Astrocyte (in vitro differentiated cells and primary cell): ENCODE results near the gene TLNRD1. TPM values are rescaled to one million over a fixed set of nuclear protein-coding genes. Genes with fewer than 3 reads are reported as not detected.

Source experiments
- DNase-seq: peaks from one replicate; pipeline ENCODE4 v3.0.0-alpha.2; 2010; ENCODE audit warnings: low read depth
- FAIRE-seq: peaks from 2 replicates; lab custom pipeline; 2011; peaks lifted over from hg19 to GRCh38; lab: Jason Lieb, UNC
- H2AFZ ChIP-seq: 2 replicates; pipeline ENCODE4 v1.6.0; 2012; ENCODE audit warnings: low read depth, low read length, inconsistent platforms
- H3K27ac ChIP-seq: 2 replicates; pipeline ENCODE4 v1.5.1; 2011; ENCODE audit warnings: low read depth, low read length, inconsistent platforms
- H3K27me3 ChIP-seq: 2 replicates; pipeline ENCODE4 v1.6.0; 2011; ENCODE audit warnings: low read length, inconsistent platforms; ENCODE audit not compliant: insufficient read depth
- H3K36me3 ChIP-seq: 2 replicates; pipeline ENCODE4 v1.5.1; 2011; ENCODE audit warnings: low read length, inconsistent platforms; ENCODE audit not compliant: insufficient read depth
- H3K4me1 ChIP-seq: 2 replicates; pipeline ENCODE4 v1.5.1; 2011; ENCODE audit warnings: low read length, inconsistent platforms; ENCODE audit not compliant: insufficient read depth
- H3K4me2 ChIP-seq: 2 replicates; pipeline ENCODE4 v1.6.0; 2012; ENCODE audit warnings: low read length, inconsistent platforms
- H3K4me3 ChIP-seq: 2 replicates; pipeline ENCODE4 v1.5.1; 2011; ENCODE audit warnings: low read depth, mild to moderate bottlenecking, low read length, inconsistent platforms; ENCODE audit not compliant: insufficient read depth
- H3K79me2 ChIP-seq: 2 replicates; pipeline ENCODE4 v1.6.0; 2012; ENCODE audit warnings: mild to moderate bottlenecking, low read length, inconsistent platforms; ENCODE audit not compliant: insufficient read depth
- H3K9ac ChIP-seq: 2 replicates; pipeline ENCODE4 v1.6.0; 2012; ENCODE audit warnings: mild to moderate bottlenecking, low read length, inconsistent platforms
- H3K9me3 ChIP-seq: 2 replicates; pipeline ENCODE4 v1.5.1; 2012; ENCODE audit warnings: low read depth, mild to moderate bottlenecking, low read length, inconsistent platforms; ENCODE audit not compliant: insufficient read depth
- H4K20me1 ChIP-seq: 2 replicates; pipeline ENCODE4 v1.6.0; 2012; ENCODE audit warnings: low read length, inconsistent platforms; ENCODE audit not compliant: insufficient read depth
- H3K27ac Mint-ChIP-seq: one replicate; pipeline ENCODE4 v1.8.0; 2021; ENCODE audit warnings: mild to moderate bottlenecking, mixed read lengths; ENCODE audit not compliant: unreplicated experiment
- H3K27me3 Mint-ChIP-seq: one replicate; pipeline ENCODE4 v1.8.0; 2021; ENCODE audit warnings: low read depth, mixed read lengths; ENCODE audit not compliant: unreplicated experiment
- H3K36me3 Mint-ChIP-seq: one replicate; pipeline ENCODE4 v1.8.0; 2021; ENCODE audit warnings: low read depth, mixed read lengths; ENCODE audit not compliant: unreplicated experiment
- H3K4me1 Mint-ChIP-seq: one replicate; pipeline ENCODE4 v1.8.0; 2021; ENCODE audit warnings: low read depth, mixed read lengths; ENCODE audit not compliant: unreplicated experiment
- H3K4me3 Mint-ChIP-seq: one replicate; pipeline ENCODE4 v1.8.0; 2021; ENCODE audit warnings: mild to moderate bottlenecking, moderate library complexity, mixed read lengths; ENCODE audit not compliant: unreplicated experiment
- H3K9me3 Mint-ChIP-seq: one replicate; pipeline ENCODE4 v1.8.0; 2021; ENCODE audit warnings: mild to moderate bottlenecking, mixed read lengths; ENCODE audit not compliant: unreplicated experiment
- CTCF ChIP-seq: IDR thresholded peaks from 2 replicates; pipeline ENCODE4 v1.5.1; 2011; ENCODE audit warnings: low read depth, mild to moderate bottlenecking, inconsistent platforms, low read length, moderate library complexity; ENCODE audit not compliant: insufficient read depth
- EZH2 ChIP-seq: IDR thresholded peaks from 2 replicates; pipeline ENCODE4 v1.6.1; 2012; ENCODE audit warnings: mild to moderate bottlenecking, low read length, inconsistent platforms; ENCODE audit not compliant: insufficient read depth
- total RNA-seq: library from RNA; stranded (reverse); gene quantifications from 2 replicates; pipeline ENCODE4 v1.2.1, GENCODE V29; 2021

Gene TLNRD1
- total RNA-seq, 1 donor from 2014 or later = 24.2 TPM

GRCh38 chr15:80966431-80967197, 34.1 kb upstream of the TLNRD1 start:
- Histone ChIP-seq H3K9ac (no peak overlapping the region), H3K4me2 (no peak overlapping the region), H3K9me3 (no peaks in the 10 kb centered on the region), H3K4me1 (peaks cover 8% of the 10 kb centered on the region), H3K79me2 (no peaks in the 10 kb centered on the region), H3K36me3 (peaks cover 3% of the 10 kb centered on the region), H3K27me3 (no peaks in the 10 kb centered on the region), H2AFZ (no peak overlapping the region), H3K4me3 (no peak overlapping the region), H4K20me1 (peaks cover 19% of the 10 kb centered on the region), H3K27ac (no peak overlapping the region)
- no peak overlapping the region for H3K27ac Mint-ChIP-seq
- no peak for TF ChIP-seq CTCF
- no peak for TF ChIP-seq EZH2
- no peaks in the 10 kb centered on the region for H3K27me3 Mint-ChIP-seq
- peaks cover 12% of the 10 kb centered on the region for H3K4me1 Mint-ChIP-seq
- peaks cover 15% of the 10 kb centered on the region for H3K9me3 Mint-ChIP-seq
- no peak overlapping the region for H3K4me3 Mint-ChIP-seq
- peaks cover 14% of the 10 kb centered on the region for H3K36me3 Mint-ChIP-seq
- DNase-seq = no peak
- no peak for FAIRE-seq

- Histone ChIP-seq H4K20me1 (peaks cover 26% of the 10 kb centered on the region), H3K4me2 (peak overlapping the region; percentile 16), H3K27ac (no peak overlapping the region), H3K9ac (no peak overlapping the region), H3K79me2 (no peaks in the 10 kb centered on the region), H2AFZ (no peak overlapping the region), H3K4me1 (peaks cover 8% of the 10 kb centered on the region), H3K9me3 (no peaks in the 10 kb centered on the region), H3K4me3 (no peak overlapping the region), H3K27me3 (no peaks in the 10 kb centered on the region), H3K36me3 (peaks cover 3% of the 10 kb centered on the region)
- FAIRE-seq (no peak), DNase-seq (peak; percentile 87)
- Mint-ChIP-seq H3K4me1 (peaks cover 12% of the 10 kb centered on the region), H3K36me3 (peaks cover 14% of the 10 kb centered on the region), H3K4me3 (no peak overlapping the region), H3K27me3 (no peaks in the 10 kb centered on the region), H3K27ac (peak overlapping the region; percentile 26), H3K9me3 (peaks cover 15% of the 10 kb centered on the region)
- TF ChIP-seq EZH2 = no peak
These were observed 33.3 kb upstream of the TLNRD1 start for GRCh38 chr15:80967451-80967850.

GRCh38 chr15:80967991-80968510, 32.7 kb upstream of the TLNRD1 start:
- Histone ChIP-seq H3K27me3 (no peaks in the 10 kb centered on the region), H3K79me2 (no peaks in the 10 kb centered on the region), H3K27ac (no peak overlapping the region), H3K36me3 (peaks cover 3% of the 10 kb centered on the region), H3K9me3 (no peaks in the 10 kb centered on the region), H3K4me3 (no peak overlapping the region), H3K4me1 (peaks cover 8% of the 10 kb centered on the region), H4K20me1 (peaks cover 26% of the 10 kb centered on the region), H3K4me2 (peak overlapping the region; percentile 16), H2AFZ (no peak overlapping the region), H3K9ac (no peak overlapping the region)
- H3K9me3 Mint-ChIP-seq = peaks cover 15% of the 10 kb centered on the region
- DNase-seq (no peak), FAIRE-seq (no peak)
- H3K4me1 Mint-ChIP-seq = peaks cover 12% of the 10 kb centered on the region
- TF ChIP-seq EZH2 (no peak), CTCF (no peak)
- no peaks in the 10 kb centered on the region for H3K27me3 Mint-ChIP-seq
- H3K36me3 Mint-ChIP-seq = peaks cover 12% of the 10 kb centered on the region
- no peak overlapping the region for H3K4me3 Mint-ChIP-seq
- no peak overlapping the region for H3K27ac Mint-ChIP-seq
